ENCODE data around the gene USF2. TPM values are rescaled to one million over a fixed set of nuclear protein-coding genes. Genes with fewer than 3 reads are reported as not detected.

USF2 gene
- total RNA-seq, 1 donor from 2014 or later: 133 TPM

- no peak for DNase-seq (ENCODE audit: extremely low spot score, unreplicated experiment)
- Mint-ChIP-seq H3K9me3 (peaks cover 5% of the 10 kb centered on the region), H3K4me3 (no peak overlapping the region), H3K4me1 (ENCODE audit: unreplicated experiment) (no peaks in the 10 kb centered on the region), H3K36me3 (no peaks in the 10 kb centered on the region), H3K27me3 (no peaks in the 10 kb centered on the region), H3K27ac (no peak overlapping the region)
- TF ChIP-seq, protein P1, sequence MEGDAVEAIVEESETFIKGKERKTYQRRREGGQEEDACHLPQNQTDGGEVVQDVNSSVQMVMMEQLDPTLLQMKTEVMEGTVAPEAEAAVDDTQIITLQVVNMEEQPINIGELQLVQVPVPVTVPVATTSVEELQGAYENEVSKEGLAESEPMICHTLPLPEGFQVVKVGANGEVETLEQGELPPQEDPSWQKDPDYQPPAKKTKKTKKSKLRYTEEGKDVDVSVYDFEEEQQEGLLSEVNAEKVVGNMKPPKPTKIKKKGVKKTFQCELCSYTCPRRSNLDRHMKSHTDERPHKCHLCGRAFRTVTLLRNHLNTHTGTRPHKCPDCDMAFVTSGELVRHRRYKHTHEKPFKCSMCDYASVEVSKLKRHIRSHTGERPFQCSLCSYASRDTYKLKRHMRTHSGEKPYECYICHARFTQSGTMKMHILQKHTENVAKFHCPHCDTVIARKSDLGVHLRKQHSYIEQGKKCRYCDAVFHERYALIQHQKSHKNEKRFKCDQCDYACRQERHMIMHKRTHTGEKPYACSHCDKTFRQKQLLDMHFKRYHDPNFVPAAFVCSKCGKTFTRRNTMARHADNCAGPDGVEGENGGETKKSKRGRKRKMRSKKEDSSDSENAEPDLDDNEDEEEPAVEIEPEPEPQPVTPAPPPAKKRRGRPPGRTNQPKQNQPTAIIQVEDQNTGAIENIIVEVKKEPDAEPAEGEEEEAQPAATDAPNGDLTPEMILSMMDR (conservative IDR thresholded peaks at IDR 0.05): no peak
Measured at GRCh38 chr19:35223084-35223790, 45.5 kb upstream of the USF2 start.

DNA sequence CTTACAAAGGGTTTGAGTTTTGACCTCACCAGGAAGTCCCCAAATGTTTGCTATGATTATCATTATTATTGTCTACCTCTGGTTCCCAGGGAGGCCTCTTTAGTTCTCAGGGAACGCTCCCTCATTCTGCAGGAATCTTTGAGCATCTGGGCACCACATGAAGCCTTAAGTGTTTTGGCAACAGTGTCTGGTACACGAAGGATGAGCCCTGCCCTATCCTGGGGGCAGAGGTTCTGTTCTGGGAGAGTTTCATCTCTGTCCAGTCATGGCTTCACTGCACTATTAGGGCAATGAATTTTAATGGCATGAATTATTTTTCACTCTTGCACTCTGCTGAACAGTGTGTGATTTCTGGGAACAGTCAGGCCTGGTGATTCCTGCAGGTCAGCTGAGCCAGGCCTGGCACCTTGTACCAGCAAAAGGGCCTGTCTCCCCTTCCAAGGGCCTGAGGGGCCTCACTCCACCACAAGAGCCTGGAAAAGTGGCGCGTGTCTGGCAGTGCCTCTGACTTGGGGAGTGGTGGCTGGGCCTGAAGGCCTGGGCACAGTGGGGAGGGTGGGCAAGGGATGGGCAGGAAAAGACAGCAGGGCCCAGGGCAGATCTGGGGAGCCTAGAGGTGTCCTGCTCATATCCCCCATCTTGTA lies 44.8 kb upstream of the USF2 start:
- no peak overlapping the region for H3K27ac Mint-ChIP-seq
- peak; percentile 39 for DNase-seq (ENCODE audit: extremely low spot score, unreplicated experiment)
- TF ChIP-seq, protein P1 (conservative IDR thresholded peaks at IDR 0.05): no peak
- no peaks in the 10 kb centered on the region for H3K4me1 Mint-ChIP-seq (ENCODE audit: unreplicated experiment)
- no peak overlapping the region for H3K4me3 Mint-ChIP-seq
- peaks cover 5% of the 10 kb centered on the region for H3K9me3 Mint-ChIP-seq
- H3K36me3 Mint-ChIP-seq: no peaks in the 10 kb centered on the region
- H3K27me3 Mint-ChIP-seq: no peaks in the 10 kb centered on the region

GRCh38 chr19:35224681-35225571 lies 43.8 kb upstream of the USF2 start:
- no peaks in the 10 kb centered on the region for H3K36me3 Mint-ChIP-seq
- no peak overlapping the region for H3K27ac Mint-ChIP-seq
- no peaks in the 10 kb centered on the region for H3K4me1 Mint-ChIP-seq (ENCODE audit: unreplicated experiment)
- peak; percentile 60 for DNase-seq (ENCODE audit: extremely low spot score, unreplicated experiment)
- no peaks in the 10 kb centered on the region for H3K9me3 Mint-ChIP-seq
- TF ChIP-seq, protein P1 (conservative IDR thresholded peaks at IDR 0.05): no peak
- H3K4me3 Mint-ChIP-seq: no peak overlapping the region
- no peaks in the 10 kb centered on the region for H3K27me3 Mint-ChIP-seq

DNA sequence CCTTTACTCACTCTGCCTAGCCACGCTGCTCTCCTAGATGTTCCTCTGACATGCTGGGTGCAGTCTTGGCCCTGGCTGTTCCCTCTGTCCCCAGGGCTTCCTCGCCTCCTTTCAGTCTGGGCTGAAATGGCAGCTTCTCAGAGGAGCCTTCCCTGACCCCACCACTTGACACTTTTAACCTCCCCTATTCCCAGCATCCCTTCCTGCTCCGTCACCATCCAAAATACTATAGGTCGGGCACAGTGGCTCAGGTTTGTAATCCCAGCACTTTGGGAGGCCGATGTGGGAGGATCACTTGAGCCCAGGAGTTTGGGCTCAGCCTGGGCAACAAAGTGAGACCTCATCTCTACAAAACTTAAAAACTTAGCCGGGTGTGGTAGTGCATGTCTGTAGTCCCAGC lies 42.8 kb upstream of the USF2 start:
- Mint-ChIP-seq H3K4me1 (ENCODE audit: unreplicated experiment) (no peaks in the 10 kb centered on the region), H3K27me3 (no peaks in the 10 kb centered on the region)

GRCh38 chr19:35226748-35227147 lies 42.0 kb upstream of the USF2 start:
- Mint-ChIP-seq H3K4me1 (ENCODE audit: unreplicated experiment) (no peaks in the 10 kb centered on the region), H3K36me3 (no peaks in the 10 kb centered on the region), H3K27me3 (no peaks in the 10 kb centered on the region), H3K27ac (no peak overlapping the region), H3K9me3 (no peaks in the 10 kb centered on the region), H3K4me3 (no peak overlapping the region)
- DNase-seq (ENCODE audit: extremely low spot score, unreplicated experiment): peak; percentile 37
- TF ChIP-seq, protein P1 (conservative IDR thresholded peaks at IDR 0.05): no peak

More for the DNA sequence above, 42.8 kb upstream of the USF2 start:
- no peak overlapping the region for H3K27ac Mint-ChIP-seq
- no peaks in the 10 kb centered on the region for H3K9me3 Mint-ChIP-seq
- H3K36me3 Mint-ChIP-seq: no peaks in the 10 kb centered on the region
- no peak overlapping the region for H3K4me3 Mint-ChIP-seq
- TF ChIP-seq, protein P1 (conservative IDR thresholded peaks at IDR 0.05): no peak
- DNase-seq (ENCODE audit: extremely low spot score, unreplicated experiment): peak; percentile 47

Data from type B pancreatic cell (in vitro differentiated cells).